NCI-H1417 treated with DMSO at 0.1 percent for 48 hours (cell line): Measurements from ENCODE around the gene SLC7A6.
A peak's percentile ranks its signal among the peaks of the same experiment; 100 is the strongest.

Experiments used
- DNase-seq: peaks from one replicate; lab custom pipeline; 2025; lab: John Stamatoyannopoulos, UW

Gene SLC7A6

DNA sequence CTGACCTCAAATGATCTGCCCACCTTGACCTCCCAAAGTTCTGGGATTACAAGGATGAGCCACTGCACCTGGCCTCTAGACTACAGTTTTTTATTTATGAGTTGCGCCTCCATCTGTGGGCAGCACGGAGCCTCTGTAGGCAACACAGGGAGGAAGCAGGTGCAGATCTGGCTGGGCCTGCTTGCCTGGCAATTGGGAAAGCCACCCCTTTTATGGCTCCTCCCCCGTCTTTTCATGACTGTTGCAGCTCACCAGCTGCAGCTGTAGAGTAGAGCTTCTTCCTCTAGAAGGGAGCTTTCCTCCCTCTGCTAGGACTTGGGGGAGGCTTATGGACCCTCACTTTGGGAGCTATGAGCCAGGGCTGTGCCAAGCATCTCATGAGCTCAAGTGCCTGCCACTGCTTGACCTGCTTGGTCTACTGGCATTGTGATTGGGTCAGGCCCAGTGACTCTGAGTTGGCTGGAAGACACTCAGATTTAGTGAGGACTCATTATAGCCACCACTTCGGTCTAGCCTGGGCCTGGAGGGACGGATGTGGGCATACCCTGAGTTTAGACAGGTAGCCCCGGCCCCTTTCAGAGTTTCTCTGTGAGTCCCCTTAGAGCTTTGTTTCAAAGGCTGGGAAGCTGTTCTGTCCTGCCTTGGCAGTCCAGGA lies 6.9 kb upstream of the SLC7A6 start:
- DNase-seq: no peak

DNA sequence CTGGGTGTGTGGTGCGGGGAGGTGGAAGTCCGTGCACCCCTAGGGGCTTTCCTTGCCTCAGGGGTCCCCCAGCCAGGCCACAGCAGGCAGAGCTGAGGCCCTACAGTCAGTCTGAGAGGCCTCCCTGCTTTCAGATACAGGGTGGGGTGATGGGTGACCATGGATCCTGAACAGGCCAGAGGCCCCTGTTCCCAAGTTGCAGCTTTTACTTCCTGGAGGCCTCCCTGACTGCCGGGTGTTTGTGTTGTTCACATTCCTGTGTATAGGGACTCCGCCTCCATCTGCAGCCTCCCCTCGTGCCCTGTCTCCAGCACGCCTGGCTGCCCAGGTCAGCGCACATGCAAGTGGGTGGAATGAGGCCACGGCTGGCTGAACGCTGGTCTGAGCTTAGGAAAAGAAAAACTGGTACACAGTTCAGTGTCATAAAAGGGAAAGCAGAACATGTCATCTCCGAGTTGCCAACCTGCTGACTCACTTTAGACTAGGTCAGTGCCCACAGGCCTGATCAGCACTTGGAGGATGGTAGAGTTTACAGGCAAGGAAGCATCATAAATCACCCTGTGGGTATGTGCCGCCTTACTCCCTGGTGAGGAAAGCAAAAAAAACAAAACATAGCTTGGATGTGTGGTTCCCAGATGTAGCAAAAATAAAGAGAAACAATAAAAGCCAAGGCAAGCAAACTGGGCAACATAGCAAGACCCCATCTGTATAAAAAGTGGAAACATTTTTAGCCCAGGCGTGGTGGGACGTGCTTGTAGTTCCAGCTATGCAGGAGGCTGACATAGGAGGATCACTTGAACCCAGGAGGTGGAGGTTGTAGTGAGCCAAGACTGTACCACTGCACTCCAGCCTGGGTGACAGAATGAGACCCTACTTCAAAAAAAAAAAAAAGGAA lies 6.2 kb upstream of the SLC7A6 start:
- no peak for DNase-seq

GRCh38 chr16:68259007-68259825 lies 5.1 kb upstream of the SLC7A6 start:
- no peak for DNase-seq

DNA sequence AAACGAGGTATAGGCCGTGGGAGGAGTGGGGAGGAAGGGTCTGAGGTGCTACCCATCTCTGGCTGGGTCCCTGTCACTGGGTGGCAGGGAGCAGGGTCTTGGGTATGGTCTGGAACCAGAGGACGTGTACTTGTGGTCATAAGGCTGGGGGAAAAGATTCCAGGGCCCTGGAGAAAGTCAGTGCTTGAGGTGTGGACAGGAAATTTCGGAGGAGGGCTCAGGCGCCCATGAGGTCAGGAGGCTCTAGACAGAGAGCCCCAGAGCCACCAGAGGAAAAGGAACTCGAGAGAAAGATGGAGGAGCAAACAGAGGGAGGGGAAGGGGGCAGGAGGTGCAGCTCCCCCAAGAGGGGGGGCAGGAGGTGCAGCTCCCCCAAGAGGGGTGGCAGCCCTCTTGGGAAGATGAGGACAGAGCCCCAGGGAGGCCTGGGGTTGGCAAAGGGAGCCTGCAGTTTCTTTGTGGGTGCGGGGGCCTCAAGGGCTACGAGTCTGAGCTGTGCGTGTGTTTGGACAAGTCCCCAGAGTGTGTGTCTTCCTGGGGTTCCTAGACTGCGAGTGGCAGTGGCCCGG lies 683 bp upstream of the SLC7A6 start:
- no peak for DNase-seq

DNA sequence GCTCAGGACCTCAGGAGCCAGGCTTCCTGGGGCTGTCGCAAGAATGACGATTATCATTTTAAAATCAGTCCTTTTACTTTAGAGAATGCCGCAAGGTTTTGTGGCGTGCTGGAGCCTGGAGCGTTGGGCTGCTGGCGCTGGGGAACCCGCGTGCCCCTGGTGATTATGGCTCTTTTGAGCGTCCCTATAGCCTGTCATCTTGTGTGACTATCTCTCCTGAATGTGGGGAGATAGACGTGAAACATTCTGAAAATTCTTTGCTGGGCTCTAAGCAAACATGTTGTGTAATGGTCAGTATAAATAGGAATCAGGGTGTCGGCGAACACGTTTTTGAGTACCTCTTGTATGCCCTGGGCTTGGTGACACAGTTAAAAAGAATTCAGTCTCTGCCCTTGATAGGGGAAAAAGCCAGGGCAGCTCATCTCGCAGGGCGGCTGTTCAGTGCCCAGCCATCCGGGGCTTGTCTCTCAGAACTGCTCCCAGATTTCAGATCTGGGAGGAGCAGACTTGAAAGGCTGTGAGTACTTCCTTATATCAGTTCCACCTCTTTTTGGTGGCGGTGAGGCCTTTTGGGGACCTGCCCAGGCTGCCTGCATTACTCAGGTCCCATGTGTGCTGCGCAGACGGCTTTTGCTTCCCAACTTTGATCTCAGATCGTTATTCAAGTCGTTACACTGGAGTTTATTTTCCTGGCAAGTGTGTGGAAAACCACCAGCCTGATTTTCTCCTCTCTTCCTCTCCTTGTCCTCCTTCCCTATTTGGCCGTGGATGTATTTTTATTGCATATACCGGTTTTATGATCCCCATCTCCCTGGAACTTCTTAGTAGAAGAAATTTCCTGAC lies 973 bp downstream of the SLC7A6 start:
- no peak for DNase-seq

DNA sequence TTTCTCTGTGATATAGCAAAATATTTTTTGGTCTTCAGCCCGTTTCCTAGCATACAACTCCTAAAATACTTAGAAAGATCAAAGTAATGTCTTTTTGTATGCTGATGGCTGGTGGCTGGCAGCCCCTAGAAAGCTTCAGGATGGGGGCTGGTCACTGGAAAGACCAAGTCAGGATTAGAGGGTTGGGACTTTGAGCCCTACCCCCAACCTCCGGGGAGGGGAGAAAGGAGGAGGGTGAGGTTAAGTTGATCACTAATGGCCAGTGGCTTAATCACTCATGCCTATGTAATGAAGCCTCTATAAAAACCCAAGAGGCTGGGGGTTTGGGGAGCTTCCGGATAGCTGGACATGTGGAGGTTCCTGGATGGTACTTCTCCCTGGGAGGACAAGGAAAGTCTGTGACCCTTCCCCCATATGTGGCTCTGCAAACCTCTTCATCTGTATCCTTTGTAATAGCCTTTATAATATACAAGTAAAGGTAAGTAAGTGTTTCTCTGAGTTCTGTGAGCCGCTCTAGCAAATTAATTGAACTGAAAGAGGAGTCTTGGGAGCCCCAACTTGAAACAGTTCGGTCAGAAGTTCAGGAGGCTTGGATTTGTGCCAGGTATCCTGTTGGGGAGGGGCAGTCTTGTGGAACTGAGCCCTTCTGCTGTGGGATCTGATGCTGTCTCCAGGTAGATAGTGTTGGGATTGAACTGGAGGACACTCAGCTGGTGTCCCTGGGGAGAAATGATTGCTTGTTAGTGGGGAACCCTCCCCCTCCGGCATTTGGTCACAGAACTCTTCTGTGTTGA lies 3.5 kb downstream of the SLC7A6 start:
- DNase-seq: no peak

GRCh38 chr16:68269793-68270192 lies 5.5 kb downstream of the SLC7A6 start:
- DNase-seq: no peak

GRCh38 chr16:68270353-68270752 lies 6.0 kb downstream of the SLC7A6 start:
- DNase-seq: no peak

GRCh38 chr16:68272507-68273209 lies 8.3 kb downstream of the SLC7A6 start:
- no peak for DNase-seq

DNA sequence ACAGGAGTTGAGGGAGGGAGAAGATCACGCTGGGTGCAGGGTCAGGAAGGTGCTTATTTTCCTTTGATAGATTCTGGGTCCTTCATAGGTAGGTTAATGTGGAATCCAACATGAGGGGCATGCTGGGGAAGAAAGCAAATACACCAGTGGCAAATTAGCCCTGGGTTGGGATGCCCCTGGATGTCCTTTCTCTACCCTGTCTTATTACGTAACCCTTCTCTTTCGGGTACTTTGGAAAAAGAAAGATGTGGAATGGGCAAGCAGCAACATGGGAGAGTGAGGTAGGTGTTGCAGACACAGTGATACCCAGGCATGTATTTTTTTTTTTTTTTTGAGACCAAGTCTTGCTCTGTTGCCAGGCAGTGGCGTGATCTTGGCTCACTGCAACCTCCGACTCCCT lies 9.1 kb downstream of the SLC7A6 start:
- DNase-seq: no peak

DNA sequence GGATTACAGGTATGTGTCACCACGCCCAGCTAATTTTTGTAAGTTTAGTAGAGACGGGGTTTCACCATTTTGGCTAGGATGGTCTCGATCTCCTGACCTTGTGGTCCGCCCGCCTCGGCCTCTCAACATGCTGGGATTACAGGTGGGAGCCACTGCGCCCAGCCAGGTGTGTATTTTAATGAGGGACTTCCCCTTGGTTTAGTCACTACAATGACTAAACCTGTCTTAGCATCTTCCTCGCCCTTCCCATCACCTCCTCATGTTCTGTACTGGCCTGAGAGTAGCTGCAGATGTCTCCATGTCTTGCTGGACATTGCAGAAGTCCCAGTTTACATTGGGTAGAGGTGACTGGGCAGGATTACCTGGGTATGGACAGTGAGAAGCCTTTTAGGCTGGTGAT lies 9.6 kb downstream of the SLC7A6 start:
- DNase-seq: no peak

DNA sequence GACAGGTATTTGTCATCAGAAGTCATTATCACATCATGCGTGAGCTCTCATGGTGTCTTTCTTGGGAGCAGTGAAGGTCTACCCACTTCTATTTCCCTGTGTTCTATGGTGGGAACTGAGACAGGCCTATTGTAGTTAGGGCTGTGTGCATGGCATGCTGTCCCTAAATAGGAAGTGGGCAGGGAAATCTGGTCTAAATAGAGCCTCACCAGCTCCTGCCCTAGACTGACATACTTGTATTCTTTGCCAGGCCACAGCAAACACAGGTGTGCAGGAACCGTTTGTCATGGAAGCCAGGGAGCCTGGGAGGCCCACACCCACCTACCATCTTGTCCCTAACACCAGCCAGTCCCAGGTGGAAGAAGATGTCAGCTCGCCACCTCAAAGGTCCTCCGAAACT lies 10.1 kb downstream of the SLC7A6 start:
- DNase-seq: no peak

- DNase-seq: peak; percentile 27
Observed at GRCh38 chr16:68275611-68276191, 11.4 kb downstream of the SLC7A6 start.

DNA sequence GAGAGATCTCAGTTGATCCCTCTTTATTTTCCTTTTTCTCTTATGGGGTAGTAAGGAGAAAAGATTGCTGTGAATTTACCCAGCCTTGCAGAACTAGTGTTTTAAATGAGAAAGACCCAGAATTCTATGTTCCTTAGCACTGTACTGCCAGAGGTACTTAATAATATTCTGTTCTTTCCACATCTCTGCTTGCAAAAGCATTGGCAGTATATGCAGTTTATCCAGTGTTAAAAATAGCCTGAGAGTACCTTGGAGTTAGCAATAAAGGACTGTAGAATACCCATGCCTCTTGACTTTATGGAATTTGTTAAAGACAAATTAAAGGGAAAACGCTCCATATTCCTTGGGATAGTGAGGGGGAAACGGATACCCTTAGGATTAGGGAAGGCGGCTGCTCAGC lies 11.9 kb downstream of the SLC7A6 start:
- no peak for DNase-seq

DNA sequence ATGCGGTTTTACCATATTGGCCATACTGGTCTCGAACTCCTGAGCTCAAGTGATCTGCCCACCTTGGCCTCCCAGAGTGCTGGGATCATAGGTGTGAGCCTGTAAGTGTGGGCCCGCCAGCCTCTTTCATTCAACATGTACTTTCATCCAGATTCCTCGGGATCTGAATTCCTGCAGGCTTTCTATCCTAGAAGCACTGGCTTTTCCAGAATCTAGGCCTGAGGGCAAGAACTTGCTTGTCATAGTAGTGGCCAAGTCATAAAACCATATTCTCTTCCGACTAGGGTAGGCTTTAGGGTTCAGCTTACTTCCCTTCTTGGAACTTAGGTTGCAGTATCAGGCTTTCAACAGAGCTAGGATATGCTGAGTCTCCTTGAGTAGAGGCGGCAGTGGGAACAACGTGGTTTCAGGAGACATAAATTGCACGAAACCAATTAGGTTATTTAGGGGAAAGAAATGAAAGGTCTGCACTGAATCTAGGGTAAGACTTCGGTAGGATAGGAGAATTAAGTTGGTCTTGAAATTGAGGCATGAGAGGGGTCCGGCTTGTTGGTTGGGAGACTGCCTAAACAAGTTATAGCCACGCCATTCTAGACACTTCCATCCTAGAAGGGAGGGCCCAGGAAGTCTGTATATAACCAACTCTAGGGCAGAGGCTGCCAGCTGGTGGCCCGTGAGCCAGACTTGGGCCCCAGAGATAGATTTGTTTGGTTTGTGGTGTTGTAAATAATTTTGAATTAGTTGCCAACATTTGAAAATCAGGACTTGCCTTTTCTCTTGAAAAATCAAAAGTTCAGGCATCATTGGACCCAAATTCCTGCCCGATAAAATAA lies 15.6 kb downstream of the SLC7A6 start:
- DNase-seq: no peak

- DNase-seq: no peak
Observed at GRCh38 chr16:68281368-68282063, 17.2 kb downstream of the SLC7A6 start.

- DNase-seq: no peak
Observed at GRCh38 chr16:68282064-68282452, 17.7 kb downstream of the SLC7A6 start.

DNA sequence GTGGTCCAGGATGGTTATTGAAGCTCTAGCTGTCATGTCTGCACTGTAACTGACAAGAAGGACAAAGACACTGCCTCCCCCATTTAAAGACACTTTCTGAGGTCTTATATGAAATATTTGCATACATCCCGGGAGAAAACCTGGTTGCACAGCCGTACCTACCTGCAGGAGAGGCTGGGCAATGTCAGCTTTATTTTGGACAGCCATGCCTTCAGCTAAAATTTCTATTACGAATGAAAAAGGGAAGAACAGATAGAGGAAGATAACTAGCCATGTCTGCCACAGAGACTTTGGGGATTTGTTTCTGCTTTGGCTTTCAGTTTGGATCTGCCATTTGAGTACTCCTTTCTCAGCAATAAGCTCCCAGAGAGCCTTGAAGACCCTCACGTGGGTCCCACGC lies 19.0 kb downstream of the SLC7A6 start:
- no peak for DNase-seq
